HepG2 (cell line): ENCODE data around the gene APOM. TPM values are rescaled to one million over a fixed set of nuclear protein-coding genes. Genes with fewer than 3 reads are reported as not detected.

ENCODE experiments used
- ARNT ChIP-seq: fragments of 450-650 bp; IDR thresholded peaks from 2 replicates; pipeline ENCODE4 v1.6.1; 2017
- CENPX ChIP-seq: sonication (generic); formaldehyde crosslinking; IDR thresholded peaks from 2 replicates; pipeline ENCODE4 v1.9.0; 2021; ENCODE audit warnings: mild to moderate bottlenecking, missing genetic modification reagents, moderate library complexity
- CREBL2 ChIP-seq: sonication (generic); formaldehyde crosslinking; IDR thresholded peaks from 2 replicates; pipeline ENCODE4 v1.8.1; 2023; ENCODE audit warnings: missing genetic modification reagents, mild to moderate bottlenecking, borderline replicate concordance
- EZH2 ChIP-seq: conservative IDR thresholded peaks from 2 replicates; pipeline ENCODE4 v1.6.1; 2012; ENCODE audit warnings: mild to moderate bottlenecking, low read depth, low read length, moderate library complexity
- IKZF5 ChIP-seq: IDR thresholded peaks from 2 replicates; pipeline ENCODE4 v1.6.1; 2018; ENCODE audit warnings: missing genetic modification reagents, mild to moderate bottlenecking, missing compliant biosample characterization
- ISX ChIP-seq: sonication (generic); formaldehyde crosslinking; conservative IDR thresholded peaks from 2 replicates; pipeline ENCODE4 v1.5.0; 2020; ENCODE audit warnings: missing genetic modification reagents
- KDM1A ChIP-seq: IDR thresholded peaks from 2 replicates; pipeline ENCODE4 v1.6.1; 2016; ENCODE audit warnings: missing compliant biosample characterization
- MYC ChIP-seq: sonication (generic); formaldehyde crosslinking; IDR thresholded peaks from 2 replicates; pipeline ENCODE4 v1.9.0; 2021; ENCODE audit warnings: missing genetic modification reagents, borderline replicate concordance
- PRPF4 ChIP-seq: fragments of 200-400 bp; formaldehyde crosslinking; IDR thresholded peaks from 2 replicates; pipeline ENCODE4 v1.6.1; 2016; ENCODE audit warnings: low read length, low read depth; ENCODE audit not compliant: poor library complexity, severe bottlenecking
- RARG ChIP-seq: sonication (generic); formaldehyde crosslinking; IDR thresholded peaks from 2 replicates; pipeline ENCODE4 v1.4.0; 2020; ENCODE audit warnings: low read depth, mild to moderate bottlenecking, missing genetic modification reagents
- SKIL ChIP-seq: sonication (generic); formaldehyde crosslinking; IDR thresholded peaks from 2 replicates; pipeline ENCODE4 v1.8.0; 2022; ENCODE audit warnings: missing genetic modification reagents, mild to moderate bottlenecking, moderate library complexity, borderline replicate concordance
- TGIF2 ChIP-seq: IDR thresholded peaks from 2 replicates; pipeline ENCODE4 v1.6.1; 2016; ENCODE audit warnings: control low read depth, missing compliant biosample characterization
- THAP9 ChIP-seq: sonication (generic); formaldehyde crosslinking; IDR thresholded peaks from 2 replicates; pipeline ENCODE4; 2020; ENCODE audit warnings: missing genetic modification reagents, mild to moderate bottlenecking, borderline replicate concordance
- ZEB1 ChIP-seq: IDR thresholded peaks from 2 replicates; pipeline ENCODE4 v1.6.1; 2012; ENCODE audit warnings: mild to moderate bottlenecking, low read depth, inconsistent platforms; ENCODE audit not compliant: insufficient replicate concordance
- ZNF614 ChIP-seq: IDR thresholded peaks from 2 replicates; pipeline ENCODE4 v1.6.1; 2018; ENCODE audit warnings: missing biosample characterization, missing genetic modification reagents, inconsistent platforms, borderline replicate concordance
- ZNF670 ChIP-seq: sonication (generic); formaldehyde crosslinking; IDR thresholded peaks from 2 replicates; pipeline ENCODE4 v1.8.0; 2022; ENCODE audit warnings: mild to moderate bottlenecking, missing genetic modification reagents, borderline replicate concordance
- polyA plus RNA-seq, 8 experiments: library from polyadenylated mRNA; depleted of rRNA in 3 of 8; stranded (reverse) in 7 of 8; unstranded in 1 of 8; fragments of >200 nt; fragmentation: Illumina TruSeq in 4 of 8; extraction: Trizol in 4 of 8; gene quantifications; 2 replicates each; pipeline versions ENCODE4 v1.2.1 to v1.2.3, GENCODE V29; 2011 to 2016; ENCODE audit warnings: low read depth in 4 of 8, missing spikeins in 1 of 8, mixed read lengths in 1 of 8; ENCODE audit not compliant: insufficient read depth in 1 of 8
- total RNA-seq, 5 experiments: library from RNA; depleted of rRNA; stranded (reverse); fragments of >200 nt; fragmentation: Illumina TruSeq; extraction: Trizol; gene quantifications; 2 replicates each; pipeline ENCODE4 v1.2.3, GENCODE V29; 2016; ENCODE audit warnings: low read depth in 1 of 5
- TF ChIP-seq, protein P1 (sequence below): sonication (generic); formaldehyde crosslinking; IDR thresholded peaks from 2 replicates; pipeline ENCODE4 v1.5.0; 2020; ENCODE audit warnings: missing genetic modification reagents

The APOM gene
- total and polyA plus RNA-seq, 2 of the 13 experiments (the other 11 are each of a cell fraction or from before 2014, with no cell fraction given): 98.2 to 1,140 TPM

GRCh38 chr6:31620586-31621319 is 34.9 kb upstream of the APOM start, which contains the start of gene PRRC2A (continued):
- TF ChIP-seq IKZF5 (CRISPR knock-in tag): peak; percentile 85
- peak; percentile 81 for TF ChIP-seq TGIF2 (CRISPR knock-in tag)
- no peak for TF ChIP-seq EZH2
- no peak for TF ChIP-seq KDM1A
- no peak; the same call in none of the 2 replicates for TF ChIP-seq CREBL2
- 0 out of 2 replicates have a peak, but pooled peaks have one; percentile 10 for TF ChIP-seq ZNF670 (CRISPR knock-in tag)
- 0 out of 2 replicates have a peak, but pooled peaks have one; percentile 29 for TF ChIP-seq SKIL (CRISPR knock-in tag)
- TF ChIP-seq CENPX (CRISPR knock-in tag): no peak
- TF ChIP-seq MYC (CRISPR knock-in tag): peak; percentile 73
- TF ChIP-seq RARG (CRISPR knock-in tag): no peak; the same call in 1 of the 2 replicates
- no peak; the same call in 1 of the 2 replicates for TF ChIP-seq ZNF614
- no peak for TF ChIP-seq ARNT
- peak; percentile 64 for TF ChIP-seq ZEB1
- TF ChIP-seq ISX (CRISPR knock-in tag): no peak
- TF ChIP-seq, protein P1, sequence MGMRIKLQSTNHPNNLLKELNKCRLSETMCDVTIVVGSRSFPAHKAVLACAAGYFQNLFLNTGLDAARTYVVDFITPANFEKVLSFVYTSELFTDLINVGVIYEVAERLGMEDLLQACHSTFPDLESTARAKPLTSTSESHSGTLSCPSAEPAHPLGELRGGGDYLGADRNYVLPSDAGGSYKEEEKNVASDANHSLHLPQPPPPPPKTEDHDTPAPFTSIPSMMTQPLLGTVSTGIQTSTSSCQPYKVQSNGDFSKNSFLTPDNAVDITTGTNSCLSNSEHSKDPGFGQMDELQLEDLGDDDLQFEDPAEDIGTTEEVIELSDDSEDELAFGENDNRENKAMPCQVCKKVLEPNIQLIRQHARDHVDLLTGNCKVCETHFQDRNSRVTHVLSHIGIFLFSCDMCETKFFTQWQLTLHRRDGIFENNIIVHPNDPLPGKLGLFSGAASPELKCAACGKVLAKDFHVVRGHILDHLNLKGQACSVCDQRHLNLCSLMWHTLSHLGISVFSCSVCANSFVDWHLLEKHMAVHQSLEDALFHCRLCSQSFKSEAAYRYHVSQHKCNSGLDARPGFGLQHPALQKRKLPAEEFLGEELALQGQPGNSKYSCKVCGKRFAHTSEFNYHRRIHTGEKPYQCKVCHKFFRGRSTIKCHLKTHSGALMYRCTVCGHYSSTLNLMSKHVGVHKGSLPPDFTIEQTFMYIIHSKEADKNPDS (CRISPR knock-in tag): peak; percentile 66; the same call in 1 of the 2 replicates
- TF ChIP-seq THAP9 (CRISPR knock-in tag): peak; percentile 96
- TF ChIP-seq PRPF4: no peak
